Middle frontal gyrus (tissue), 1 donor: ENCODE results near the gene CYTIP.

ENCODE experiments used
- DNase-seq: peaks from one replicate; pipeline ENCODE4 v3.0.0-alpha.2; 2015; ENCODE audit warnings: low spot score; ENCODE audit errors: extremely low spot score

Gene CYTIP

GRCh38 chr2:157463002-157463401, 19.1 kb upstream of the CYTIP start:
- DNase-seq = no peak

- no peak for DNase-seq
Observed at GRCh38 chr2:157460897-157461296, 17.0 kb upstream of the CYTIP start.

- no peak for DNase-seq
Observed at GRCh38 chr2:157460384-157460837, 16.5 kb upstream of the CYTIP start.

- no peak for DNase-seq
Observed at GRCh38 chr2:157459486-157459885, 15.6 kb upstream of the CYTIP start.

GRCh38 chr2:157447741-157448140, 3.9 kb upstream of the CYTIP start:
- no peak for DNase-seq

- DNase-seq = no peak
Observed at GRCh38 chr2:157447031-157447430, 3.1 kb upstream of the CYTIP start.

GRCh38 chr2:157444641-157445040, 752 bp upstream of the CYTIP start:
- DNase-seq = no peak

GRCh38 chr2:157443090-157443489, 799 bp downstream of the CYTIP start:
- DNase-seq = no peak

- no peak for DNase-seq
Observed at GRCh38 chr2:157442636-157443035, 1.3 kb downstream of the CYTIP start.

- no peak for DNase-seq
Observed at GRCh38 chr2:157442191-157442590, 1.7 kb downstream of the CYTIP start.

GRCh38 chr2:157441072-157441454, 2.8 kb downstream of the CYTIP start:
- DNase-seq = no peak

GRCh38 chr2:157440404-157441071, 3.4 kb downstream of the CYTIP start:
- DNase-seq = no peak

GRCh38 chr2:157439824-157440186, 4.1 kb downstream of the CYTIP start:
- DNase-seq = no peak

- DNase-seq = no peak
Observed at GRCh38 chr2:157438863-157439823, 4.7 kb downstream of the CYTIP start.

GRCh38 chr2:157433394-157433793, 10.5 kb downstream of the CYTIP start:
- no peak for DNase-seq

GRCh38 chr2:157432475-157433106, 11.3 kb downstream of the CYTIP start:
- no peak for DNase-seq

GRCh38 chr2:157431176-157431575, 12.7 kb downstream of the CYTIP start:
- no peak for DNase-seq

- no peak for DNase-seq
Observed at GRCh38 chr2:157428500-157429175, 15.3 kb downstream of the CYTIP start.

GRCh38 chr2:157427922-157428303, 16.0 kb downstream of the CYTIP start:
- no peak for DNase-seq

- no peak for DNase-seq
Observed at GRCh38 chr2:157427003-157427921, 16.6 kb downstream of the CYTIP start.
